ENCODE measurements around the gene ADGRG3.

GRCh38 chr16:57704011-57704904 is 36.2 kb downstream of the ADGRG3 start:
- TF ChIP-seq CTCF (IDR thresholded peaks at IDR 0.05), result no peak
- TF ChIP-seq POLR2A (IDR thresholded peaks at IDR 0.05), result no peak

All from thyroid gland (tissue), 4 donors.